Endodermal cell (in vitro differentiated cells): ENCODE measurements around the gene TRIP12. TPM values are rescaled to one million over a fixed set of nuclear protein-coding genes. Genes with fewer than 3 reads are reported as not detected.

ENCODE experiments used
- DNase-seq: peaks from one replicate; pipeline ENCODE4 v3.0.0-alpha.2; 2017
- H3K27ac ChIP-seq: 2 replicates; pipeline ENCODE4 v1.5.1; 2013; ENCODE audit warnings: mild to moderate bottlenecking, low read depth, low read length, moderate library complexity
- H3K27me3 ChIP-seq: 2 replicates; pipeline ENCODE4 v1.6.1; 2013; ENCODE audit warnings: mild to moderate bottlenecking, low read length, moderate library complexity; ENCODE audit not compliant: insufficient read depth, control insufficient read depth, poor library complexity, severe bottlenecking
- H3K36me3 ChIP-seq: 2 replicates; pipeline ENCODE4 v1.7.0; 2013; ENCODE audit warnings: mild to moderate bottlenecking, low read length, moderate library complexity; ENCODE audit not compliant: control insufficient read depth, insufficient read depth
- H3K4me1 ChIP-seq: one replicate; pipeline ENCODE4 v1.7.0; 2013; ENCODE audit warnings: low read length; ENCODE audit not compliant: control insufficient read depth, insufficient read depth
- H3K4me3 ChIP-seq: 2 replicates; pipeline ENCODE4 v1.5.1; 2013; ENCODE audit warnings: mild to moderate bottlenecking, low read length, moderate library complexity
- H3K9ac ChIP-seq: 2 replicates; pipeline ENCODE4 v1.6.1; 2013; ENCODE audit warnings: mild to moderate bottlenecking, low read length, moderate library complexity; ENCODE audit not compliant: poor library complexity, severe bottlenecking; ENCODE audit errors: extremely low read depth
- H3K9me3 ChIP-seq: 2 replicates; pipeline ENCODE4 v1.6.1; 2013; ENCODE audit warnings: mild to moderate bottlenecking, low read length, moderate library complexity; ENCODE audit not compliant: control insufficient read depth
- H3K27ac Mint-ChIP-seq: 2 replicates; pipeline ENCODE4 v1.8.0; 2020; ENCODE audit warnings: mixed read lengths
- H3K27me3 Mint-ChIP-seq: 2 replicates; pipeline ENCODE4 v1.8.0; 2021; ENCODE audit warnings: mild to moderate bottlenecking, mixed read lengths; ENCODE audit not compliant: insufficient read depth
- H3K36me3 Mint-ChIP-seq: 2 replicates; pipeline ENCODE4 v1.8.0; 2020; ENCODE audit warnings: low read depth, mixed read lengths
- H3K4me1 Mint-ChIP-seq: 2 replicates; pipeline ENCODE4 v1.8.0; 2020; ENCODE audit warnings: mixed read lengths
- H3K4me3 Mint-ChIP-seq: 2 replicates; pipeline ENCODE4 v1.8.0; 2020; ENCODE audit warnings: mild to moderate bottlenecking, moderate library complexity, mixed read lengths
- H3K9me3 Mint-ChIP-seq: 2 replicates; pipeline ENCODE4 v1.8.0; 2020; ENCODE audit warnings: mild to moderate bottlenecking, mixed read lengths
- CTCF ChIP-seq: fragments of 200-600 bp; sonication (generic); conservative IDR thresholded peaks from 2 replicates; pipeline ENCODE4 v1.5.0; 2021; ENCODE audit warnings: antibody characterized with exemption, mild to moderate bottlenecking
- WGBS, 2 experiments: methylation state at CpG; one replicate each; pipeline versions ENCODE4 v1.1.5 to v1.1.7; 2013; ENCODE audit warnings: missing lambda C conversion rate in 2 of 2, mixed read lengths in 1 of 2; ENCODE audit not compliant: insufficient coverage in 1 of 2, insufficient read length in 1 of 2; 5-methylcytosine and 5-hydroxymethylcytosine counted together
- total RNA-seq, 2 donors: library from RNA; stranded (reverse); fragmentation: NEBNext Ultra II Directional in 1 of 2; extraction: Animal tissue kit (Norgen Biotek cat#: 25700) in 1 of 2; gene quantifications; 2 replicates in 1 of 2; 3 replicates in 1 of 2; pipeline ENCODE4 v1.2.1, GENCODE V29; 2021

The TRIP12 gene
- total RNA-seq, 2 donors from 2014 or later = 177 to 229 TPM

GRCh38 chr2:229810786-229811185 is 111.0 kb downstream of the TRIP12 start:
- H3K36me3 Mint-ChIP-seq = peaks cover 53% of the 10 kb centered on the region
- Histone ChIP-seq H3K27me3 (no peaks in the 10 kb centered on the region), H3K4me1 (no peaks in the 10 kb centered on the region), H3K27ac (no peak overlapping the region), H3K4me3 (no peak overlapping the region), H3K9ac (no peak overlapping the region), H3K9me3 (no peaks in the 10 kb centered on the region), H3K36me3 (peaks cover 88% of the 10 kb centered on the region)
- H3K27ac Mint-ChIP-seq = no peak overlapping the region
- H3K4me1 Mint-ChIP-seq = peaks cover 3% of the 10 kb centered on the region
- 67 to 86% methylated on average over 1 to 3 of the region's 3 CpGs for WGBS, 2 experiments
- no peaks in the 10 kb centered on the region for H3K27me3 Mint-ChIP-seq
- no peak for TF ChIP-seq CTCF
- H3K4me3 Mint-ChIP-seq = no peak overlapping the region
- H3K9me3 Mint-ChIP-seq = no peaks in the 10 kb centered on the region
- DNase-seq = no peak

- Histone ChIP-seq H3K9ac (no peak overlapping the region), H3K9me3 (no peaks in the 10 kb centered on the region), H3K4me1 (no peaks in the 10 kb centered on the region), H3K36me3 (peaks cover 96% of the 10 kb centered on the region), H3K27ac (no peak overlapping the region), H3K4me3 (no peak overlapping the region), H3K27me3 (no peaks in the 10 kb centered on the region)
- Mint-ChIP-seq H3K9me3 (no peaks in the 10 kb centered on the region), H3K36me3 (peaks cover 81% of the 10 kb centered on the region), H3K4me3 (no peak overlapping the region), H3K27ac (no peak overlapping the region), H3K27me3 (no peaks in the 10 kb centered on the region), H3K4me1 (peaks cover 3% of the 10 kb centered on the region)
- DNase-seq = no peak
- 93 to 96% methylated on average over 4 to 6 of the region's 6 CpGs for WGBS, 2 experiments
- no peak for TF ChIP-seq CTCF
Measured at GRCh38 chr2:229805559-229805958, 116.2 kb downstream of the TRIP12 start.

- H3K27ac Mint-ChIP-seq = no peak overlapping the region
- no peaks in the 10 kb centered on the region for H3K27me3 Mint-ChIP-seq
- no peaks in the 10 kb centered on the region for H3K9me3 Mint-ChIP-seq
- H3K4me1 Mint-ChIP-seq = peaks cover 3% of the 10 kb centered on the region
- Histone ChIP-seq H3K4me1 (no peaks in the 10 kb centered on the region), H3K9me3 (no peaks in the 10 kb centered on the region), H3K27me3 (no peaks in the 10 kb centered on the region), H3K4me3 (no peak overlapping the region), H3K27ac (no peak overlapping the region), H3K9ac (no peak overlapping the region), H3K36me3 (peaks cover 95% of the 10 kb centered on the region)
- 72 to 100% methylated on average over 1 to 5 of the region's 5 CpGs for WGBS, 2 experiments
- TF ChIP-seq CTCF = no peak
- DNase-seq = no peak
- peaks cover 81% of the 10 kb centered on the region for H3K36me3 Mint-ChIP-seq
- H3K4me3 Mint-ChIP-seq = no peak overlapping the region
Measured at GRCh38 chr2:229802785-229803184, 119.0 kb downstream of the TRIP12 start.
